GM18861 (cell line): Measurements from ENCODE around the gene PCNA.
A peak's percentile ranks its signal among the peaks of the same experiment; 100 is the strongest.

Source experiments
- ATAC-seq: cut with Tn5 transposase; IDR thresholded peaks from one replicate; pipeline ENCODE4 v1.9.1; 2021; ENCODE audit not compliant: unreplicated experiment

Gene PCNA

GRCh38 chr20:5119435-5120184, at the start of gene PCNA:
TSS of gene PCNA (minus strand) at chr20:5119958. CDS start at chr20:5119798, 160 bp downstream.
- ATAC-seq = peak; percentile 89

GRCh38 chr20:5168651-5169396, 49.1 kb upstream of the PCNA start:
- ATAC-seq = no peak

GRCh38 chr20:5164645-5165625, 45.2 kb upstream of the PCNA start:
- no peak for ATAC-seq

GRCh38 chr20:5161536-5162164, 41.9 kb upstream of the PCNA start:
- no peak for ATAC-seq

GRCh38 chr20:5160882-5161281, 41.1 kb upstream of the PCNA start:
- ATAC-seq = no peak

- ATAC-seq = no peak
These were observed 40.2 kb upstream of the PCNA start for GRCh38 chr20:5159928-5160327.

- no peak for ATAC-seq
These were observed 37.1 kb upstream of the PCNA start for GRCh38 chr20:5156675-5157448.

- no peak for ATAC-seq
These were observed 35.6 kb upstream of the PCNA start for GRCh38 chr20:5155404-5155803.

- ATAC-seq = no peak
These were observed 34.8 kb upstream of the PCNA start for GRCh38 chr20:5154543-5154925.

GRCh38 chr20:5153612-5154542, 34.1 kb upstream of the PCNA start:
- ATAC-seq = no peak

GRCh38 chr20:5153152-5153467, 33.4 kb upstream of the PCNA start:
- no peak for ATAC-seq

- no peak for ATAC-seq
These were observed 30.7 kb upstream of the PCNA start for GRCh38 chr20:5150226-5151076.

GRCh38 chr20:5149892-5150225, 30.1 kb upstream of the PCNA start:
- no peak for ATAC-seq

- ATAC-seq = no peak
These were observed 28.8 kb upstream of the PCNA start for GRCh38 chr20:5148581-5148980.

GRCh38 chr20:5146871-5147592, 27.3 kb upstream of the PCNA start:
- no peak for ATAC-seq

GRCh38 chr20:5146099-5146668, 26.4 kb upstream of the PCNA start:
- ATAC-seq = no peak

- ATAC-seq = no peak
These were observed 25.8 kb upstream of the PCNA start for GRCh38 chr20:5145365-5146098.
